ENCODE data around the gene AVPR1A.
A peak's percentile ranks its signal among the peaks of the same experiment; 100 is the strongest.
"Not testable (repeated sequence)": the region's sequence is repeated elsewhere in the genome, so short reads cannot be mapped to it uniquely, and the experiment has no call there.

AVPR1A gene

DNA sequence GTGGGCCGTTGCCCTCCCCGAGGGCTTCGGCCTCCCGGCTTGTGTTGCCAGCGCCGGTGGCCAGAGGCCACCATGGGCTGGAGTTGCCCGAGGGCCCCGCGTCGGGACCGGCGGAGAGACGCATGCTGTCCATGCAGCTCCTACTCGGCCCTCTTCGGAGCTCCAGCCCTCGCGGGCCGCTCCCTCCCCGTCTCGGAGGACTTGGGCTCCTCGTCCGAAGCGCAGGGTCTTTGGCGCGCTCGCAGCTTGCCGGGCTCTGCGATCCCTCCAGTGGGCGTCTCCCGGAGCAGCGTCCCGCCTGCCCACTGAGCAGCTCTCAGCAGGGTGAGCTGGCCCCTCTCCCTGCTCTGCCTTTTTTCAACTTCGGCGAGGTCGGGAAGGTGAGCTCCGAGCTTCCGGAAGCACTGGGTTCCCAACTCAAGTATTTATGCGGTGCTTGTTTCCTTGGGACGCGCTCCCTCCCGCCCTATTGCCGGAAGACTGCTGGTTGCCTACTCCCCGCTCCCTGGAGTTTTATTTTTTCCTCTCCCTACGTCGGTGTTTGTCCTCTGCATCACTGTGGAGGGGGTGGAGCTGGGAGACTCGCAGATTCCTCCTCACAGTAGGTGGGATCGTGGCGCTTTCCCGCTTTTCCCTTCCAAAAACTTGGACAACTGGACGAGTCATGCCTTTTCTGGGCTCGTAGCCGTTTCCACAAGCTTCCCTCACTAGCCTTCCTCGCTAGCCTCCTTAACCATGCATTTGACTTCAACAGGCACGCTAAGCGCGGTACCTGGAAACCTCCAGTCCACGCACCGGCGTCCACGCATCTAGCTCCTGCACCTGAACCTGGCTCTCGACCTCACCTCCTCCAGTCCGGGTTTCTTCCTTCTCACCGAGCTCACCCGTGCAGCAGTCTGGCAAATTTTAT lies at the start of gene AVPR1A:
Gene AVPR1A (minus strand): TSS at position 489 of the 910 bp plus-strand sequence. CDS start 365 bp downstream, at position 124.
- DNase-seq: peak in 1 of 2 experiments; percentile 3

DNA sequence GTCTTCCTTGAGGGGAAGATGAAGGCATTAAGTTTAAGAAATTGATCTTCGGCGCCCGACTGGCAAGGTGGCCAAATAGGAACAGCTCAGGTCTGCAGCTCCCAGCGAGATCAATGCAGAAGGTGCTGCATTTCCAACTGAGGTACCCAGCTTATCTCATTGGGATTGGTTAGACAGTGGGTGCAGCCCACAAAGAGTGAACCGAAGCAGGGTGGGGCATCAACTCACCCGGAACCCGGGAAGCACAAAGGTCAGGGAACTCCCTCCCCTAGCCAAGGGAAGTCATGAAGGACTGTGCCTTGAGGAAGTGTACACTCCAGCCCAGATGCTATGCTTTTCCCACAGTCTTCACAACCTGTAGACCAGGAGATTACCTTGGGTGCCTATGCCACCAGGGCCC lies 45.2 kb upstream of the AVPR1A start:
- no peak for DNase-seq

DNA sequence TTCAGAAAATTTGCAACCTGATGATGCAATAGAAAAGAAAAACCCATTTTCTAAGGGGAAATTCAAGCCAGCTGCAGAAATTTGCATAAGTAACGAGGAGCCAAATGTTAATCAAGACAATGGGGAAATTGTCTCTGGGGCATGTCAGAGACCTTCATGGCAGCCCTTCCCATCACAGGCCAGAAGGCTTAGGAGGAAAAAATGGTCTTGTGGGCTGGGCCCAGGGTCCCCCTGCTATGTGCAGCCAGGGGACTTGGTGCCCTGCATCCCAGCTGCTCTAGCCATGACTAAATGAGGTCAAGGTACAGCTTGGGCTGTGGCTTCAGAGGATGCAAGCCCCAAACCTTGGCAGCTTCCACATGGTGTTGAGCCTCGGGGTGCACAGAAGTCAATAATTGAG lies 28.2 kb upstream of the AVPR1A start:
- no peak for DNase-seq

DNA sequence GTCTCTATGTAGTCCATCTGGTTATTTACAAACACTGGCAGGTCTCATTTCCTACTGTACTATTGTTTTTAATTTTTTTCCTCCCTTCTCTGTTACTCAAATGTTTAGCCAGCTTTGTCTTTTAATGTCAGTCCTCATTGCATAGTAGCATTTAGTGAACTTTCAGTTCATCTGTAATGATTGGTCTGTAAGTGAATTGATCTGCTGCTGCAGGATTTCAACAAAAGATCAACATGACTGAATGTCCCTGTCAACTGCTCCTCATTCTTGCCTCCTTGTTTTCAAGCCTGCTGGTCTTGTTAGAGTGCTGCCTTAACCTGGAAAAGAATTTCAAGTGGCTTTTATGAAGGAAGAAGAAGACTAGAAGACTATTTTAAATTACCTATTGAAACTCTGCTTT lies 19.3 kb upstream of the AVPR1A start:
- no peak for DNase-seq

DNA sequence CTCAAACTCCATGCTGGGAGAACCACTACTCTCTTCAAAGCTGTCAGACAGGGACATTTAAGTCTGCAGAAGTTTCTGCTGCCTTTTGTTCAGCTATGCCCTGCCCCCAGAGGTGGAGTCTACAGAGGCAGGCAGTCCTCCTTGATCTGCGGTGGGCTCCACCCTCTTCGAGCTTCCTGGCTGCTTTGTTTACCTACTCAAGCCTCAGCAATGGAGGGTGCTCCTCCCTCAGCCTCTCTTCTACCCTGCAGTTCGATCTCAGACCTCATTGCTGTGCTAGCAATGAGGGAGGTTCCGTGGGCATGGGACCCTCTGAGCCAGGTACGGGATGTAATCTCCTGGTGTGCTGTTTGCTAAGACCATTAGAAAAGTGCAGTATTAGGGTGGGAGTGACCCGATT lies 16.7 kb upstream of the AVPR1A start:
- not testable (repeated sequence) for DNase-seq

DNA sequence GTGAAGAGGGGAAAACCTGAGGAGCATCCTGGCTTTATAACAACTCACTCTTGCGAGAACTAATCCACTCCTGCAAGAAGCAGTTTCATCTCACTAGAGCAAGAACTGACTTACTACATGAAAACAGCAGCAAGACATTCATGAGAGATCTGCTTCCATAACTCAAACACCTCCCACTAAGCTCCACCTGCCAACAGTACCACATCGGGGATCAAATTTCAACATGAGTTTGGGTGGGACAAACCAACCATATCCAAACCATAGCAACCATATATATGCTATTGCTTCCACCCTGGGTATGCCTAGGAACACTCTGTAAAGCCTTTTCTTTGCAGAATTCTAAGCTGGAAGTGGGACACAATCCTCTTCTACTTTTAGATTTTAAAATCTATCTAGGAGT lies 13.9 kb upstream of the AVPR1A start:
- no peak for DNase-seq

DNA sequence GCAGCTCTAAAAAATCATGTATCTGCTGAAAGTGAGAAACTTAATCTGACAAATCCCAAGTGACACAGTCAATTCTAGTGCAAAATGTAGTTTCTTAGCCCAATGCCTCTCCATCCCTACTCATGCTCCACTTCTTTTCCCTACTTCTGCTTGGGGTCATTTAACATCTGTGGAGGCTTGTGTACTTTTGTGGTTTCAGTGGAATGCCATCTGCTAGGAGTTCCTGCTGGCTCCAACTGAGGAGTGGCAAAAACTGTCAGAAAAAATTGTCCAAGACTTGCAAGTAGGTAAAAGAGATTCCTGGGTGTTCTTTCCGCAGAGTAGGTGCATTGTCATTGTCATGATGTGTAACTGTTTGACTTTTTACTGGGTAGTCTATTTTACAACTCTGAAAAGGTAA lies 12.5 kb upstream of the AVPR1A start:
- no peak for DNase-seq

DNA sequence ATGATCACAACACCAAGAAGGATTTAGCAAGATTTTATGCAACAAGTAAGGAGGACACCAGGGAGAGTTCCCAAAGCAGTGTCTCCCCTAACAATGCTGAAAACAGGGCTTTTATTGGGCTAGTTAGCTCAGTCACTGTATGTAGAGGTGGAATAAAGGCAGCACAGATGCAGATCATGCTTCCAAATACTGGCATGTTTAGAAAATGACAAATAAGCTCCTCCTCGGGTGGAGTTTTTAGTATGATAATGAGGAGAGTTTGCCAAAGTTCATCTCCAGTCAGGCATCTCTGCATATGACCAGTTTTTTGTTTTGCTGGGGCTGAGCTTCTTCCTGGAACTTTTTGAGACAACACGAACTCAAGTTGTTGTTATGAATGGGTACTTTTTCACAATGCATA lies 4.4 kb upstream of the AVPR1A start:
- no peak for DNase-seq

DNA sequence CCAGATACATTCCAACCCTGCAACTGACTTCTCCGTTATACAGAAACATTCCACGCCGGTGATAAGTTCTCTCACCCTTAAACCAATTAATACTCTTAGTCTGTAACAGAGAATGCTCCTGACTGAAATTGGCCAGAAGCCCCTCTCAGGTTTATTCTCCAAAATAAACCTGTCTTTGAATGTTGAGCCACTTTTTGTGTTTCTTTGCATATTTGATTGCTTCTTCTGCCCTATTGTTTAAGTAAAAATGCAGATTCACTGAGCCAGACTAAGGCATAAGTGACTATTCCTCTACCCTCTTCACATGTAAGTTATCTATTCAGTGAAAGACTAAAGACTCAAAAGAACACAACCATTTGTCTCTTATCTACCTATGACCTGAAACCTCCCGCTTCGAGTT lies 3.6 kb upstream of the AVPR1A start:
- DNase-seq: no peak

DNA sequence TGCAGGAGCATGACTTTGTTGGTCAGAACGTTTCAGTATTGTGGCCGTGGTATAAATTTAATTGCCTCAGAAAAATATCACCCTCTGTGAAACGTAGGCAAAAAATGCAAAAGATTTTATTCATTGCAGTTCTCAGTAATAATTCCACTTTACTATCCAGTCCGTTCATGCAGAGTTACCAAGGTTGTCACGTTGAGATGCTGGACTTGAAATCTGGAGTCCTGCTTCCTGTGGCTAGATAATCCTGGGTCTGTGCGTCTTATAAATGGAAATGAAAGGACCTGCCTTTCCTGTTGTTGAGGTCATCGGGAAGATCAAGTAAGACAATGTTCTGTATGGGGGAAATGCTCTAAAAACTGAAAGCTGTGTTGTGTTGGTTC lies 1.3 kb upstream of the AVPR1A start:
- no peak for DNase-seq

DNA sequence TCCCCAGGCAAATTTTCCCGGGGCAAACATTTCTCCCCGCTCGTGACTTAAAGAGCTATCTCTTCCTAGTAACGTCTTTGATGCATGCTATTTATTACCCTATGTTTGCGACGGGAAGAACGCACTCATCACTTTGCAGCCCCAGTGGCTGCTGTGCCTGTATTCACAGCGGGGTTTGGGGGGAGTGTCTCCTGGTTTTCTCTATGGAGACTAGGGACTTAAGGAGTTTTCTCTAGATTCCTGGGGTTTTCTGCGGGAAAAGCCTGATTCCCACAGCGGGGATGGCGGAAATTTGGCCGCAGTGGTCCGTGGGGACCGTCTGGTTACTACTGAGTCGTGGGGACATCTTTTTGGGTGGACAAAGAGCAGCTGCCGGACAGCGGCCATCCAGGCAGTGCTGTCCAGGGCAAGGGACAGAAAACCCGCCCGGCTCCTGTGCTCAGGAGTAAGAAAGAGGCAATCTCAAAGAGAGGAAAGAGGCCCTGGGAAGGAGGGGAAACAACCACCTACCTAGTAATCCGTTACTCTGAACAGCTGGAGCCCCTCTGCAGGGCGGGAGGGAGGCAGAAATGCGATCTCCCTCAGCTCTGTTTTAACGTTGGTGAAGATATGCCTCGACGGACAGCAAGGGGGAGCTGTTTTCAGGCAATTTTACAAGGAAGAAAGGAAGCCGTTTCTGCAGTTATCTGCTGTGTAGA lies 771 bp upstream of the AVPR1A start:
- peak in 1 of 2 experiments; percentile 12 for DNase-seq

DNA sequence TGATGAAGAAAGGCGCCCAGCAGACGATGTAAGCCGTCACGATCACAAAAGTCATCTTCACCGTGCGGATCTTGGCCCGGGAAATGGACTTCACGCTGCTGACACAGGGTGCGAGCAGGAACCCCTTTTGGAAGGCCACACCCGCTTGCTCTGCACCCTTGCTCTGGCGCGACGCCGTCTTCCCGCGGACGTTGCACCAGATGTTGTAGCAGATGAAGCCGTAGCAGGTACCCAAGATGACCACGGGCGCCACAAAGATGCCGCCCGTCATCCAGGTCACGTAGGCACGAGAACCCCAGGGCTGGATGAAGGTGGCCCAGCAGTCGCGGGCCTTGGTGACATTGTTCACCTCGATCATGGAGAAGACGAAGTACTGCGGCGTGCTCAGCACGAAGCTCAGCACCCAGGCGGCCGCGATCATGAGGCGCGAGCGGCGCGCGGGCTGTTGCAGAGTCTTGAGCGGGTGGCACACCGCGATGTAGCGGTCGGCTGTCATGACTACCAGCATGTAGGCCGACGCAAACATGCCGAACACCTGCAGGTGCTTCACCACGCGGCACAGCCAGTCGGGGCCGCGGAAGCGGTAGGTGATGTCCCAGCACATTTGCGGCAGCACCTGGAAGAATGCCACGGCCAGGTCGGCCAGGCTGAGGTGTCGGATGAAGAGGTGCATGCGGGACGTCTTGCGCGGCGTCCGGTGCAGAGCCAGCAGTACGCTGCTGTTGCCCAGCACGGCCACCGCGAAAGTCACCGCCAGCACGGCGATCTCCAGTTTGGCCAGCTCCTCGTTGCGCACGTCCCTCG lies 890 bp downstream of the AVPR1A start:
- peak in 1 of 2 experiments; percentile 6 for DNase-seq

DNA sequence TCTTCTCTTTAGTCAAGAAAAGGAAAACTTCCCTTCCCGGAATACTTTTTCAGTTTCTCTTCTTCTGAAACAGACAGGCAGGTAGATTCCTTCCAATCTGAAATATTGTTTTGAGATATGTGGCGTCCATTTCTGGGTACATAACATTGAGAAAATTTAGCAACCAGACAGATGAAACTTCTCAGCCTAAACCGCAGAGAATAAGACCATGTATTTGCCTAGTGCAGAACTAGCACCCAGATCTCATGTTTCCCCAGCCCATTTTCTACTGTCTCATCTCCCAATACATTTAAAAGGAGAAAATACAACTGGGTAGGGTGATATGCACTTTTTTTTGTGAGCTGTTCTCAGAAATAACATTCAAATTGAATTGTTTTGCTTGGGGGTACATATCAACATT lies 6.4 kb downstream of the AVPR1A start:
- DNase-seq: no peak

DNA sequence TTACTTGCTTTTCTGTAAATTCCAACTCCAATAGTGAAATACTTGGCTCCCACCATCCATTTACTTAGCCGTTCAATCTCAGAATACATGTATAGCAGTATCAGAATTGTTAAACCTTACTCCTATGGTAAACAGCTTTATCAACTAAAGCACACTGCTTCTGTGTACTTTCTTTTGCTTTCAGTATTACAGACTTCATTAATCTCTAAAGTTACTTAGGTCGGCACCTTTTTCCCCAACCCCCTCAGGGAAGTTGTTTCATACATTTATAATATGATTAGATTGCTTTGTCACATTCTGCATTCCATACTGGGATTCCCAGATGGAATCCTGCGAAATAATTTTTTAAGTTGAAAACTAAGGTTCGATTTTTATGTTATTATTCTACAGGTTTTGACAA lies 12.5 kb downstream of the AVPR1A start:
- no peak for DNase-seq

DNA sequence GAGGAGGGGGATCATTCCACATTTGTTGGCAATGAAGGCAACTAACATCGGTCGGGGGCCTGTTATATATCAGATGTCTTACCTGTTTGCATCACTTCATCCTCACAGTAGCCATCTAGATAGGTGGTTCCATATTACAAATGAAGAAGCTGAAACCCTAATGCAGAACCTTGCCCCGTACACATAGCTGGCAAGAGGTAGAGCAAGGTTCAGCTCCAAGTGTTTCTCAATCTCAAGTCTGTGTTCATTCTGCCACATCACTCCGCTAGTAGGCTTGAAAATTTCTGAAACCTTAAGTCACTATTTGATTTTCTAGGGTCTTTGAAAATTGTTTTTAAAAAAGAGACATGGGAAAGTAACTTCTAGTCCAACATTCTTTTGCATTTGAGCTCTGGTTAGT lies 17.0 kb downstream of the AVPR1A start:
- no peak for DNase-seq

DNA sequence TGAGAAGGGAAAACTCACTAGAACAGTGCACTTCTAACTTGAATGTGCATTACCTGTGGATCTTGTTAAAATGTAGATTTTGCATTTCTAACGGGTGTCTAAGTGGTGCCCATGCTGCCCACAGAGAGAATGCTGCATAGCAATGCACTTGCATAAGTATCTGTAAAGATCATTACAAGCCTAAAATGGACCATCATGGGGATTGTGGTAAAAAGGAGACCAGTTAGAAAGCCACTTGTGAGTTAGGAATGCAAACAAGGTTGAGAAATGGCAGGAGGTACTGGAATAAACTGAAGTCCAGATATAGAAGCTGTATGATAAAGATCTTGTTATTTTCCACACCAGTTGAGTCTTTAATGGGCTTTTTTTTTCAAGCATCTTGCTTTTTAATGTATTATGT lies 18.8 kb downstream of the AVPR1A start:
- DNase-seq: no peak

DNA sequence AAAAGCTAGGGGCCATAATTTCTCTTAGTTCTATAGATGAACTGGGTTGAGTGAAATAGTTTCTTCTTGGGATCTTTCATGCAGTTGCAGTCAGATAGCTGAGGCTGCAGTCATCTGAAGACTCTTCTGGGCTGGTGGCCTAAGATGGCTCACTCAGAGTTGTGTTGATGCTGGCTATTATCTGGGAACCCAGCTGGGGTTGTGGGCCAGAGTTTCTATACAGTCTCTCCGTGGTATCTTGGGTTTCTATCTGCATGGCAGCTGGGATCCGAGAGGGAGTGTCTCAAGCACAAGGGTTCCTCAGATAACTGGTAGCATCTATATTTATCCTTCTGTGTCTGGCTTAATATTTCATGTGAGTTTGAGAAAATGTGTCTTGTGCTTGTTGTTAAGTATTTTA lies 21.1 kb downstream of the AVPR1A start:
- DNase-seq: no peak

DNA sequence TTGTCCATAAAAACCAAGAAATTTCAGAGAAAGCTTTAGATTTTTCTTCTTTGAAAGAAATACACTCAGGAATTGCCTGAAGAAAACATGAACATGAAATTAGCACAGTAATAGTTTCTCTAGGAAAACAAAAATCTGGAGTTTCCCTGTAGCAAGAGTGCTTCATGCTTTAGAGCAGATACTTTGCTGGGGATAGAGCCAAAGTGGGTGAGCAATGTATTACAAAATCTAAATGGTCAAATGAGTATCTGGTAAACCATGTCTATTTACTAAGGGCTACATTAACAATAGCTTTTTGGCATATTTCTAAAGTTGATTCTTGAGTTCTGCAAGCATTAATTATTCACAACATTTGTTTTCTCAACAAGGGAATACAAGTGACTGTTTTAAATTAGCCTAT lies 26.2 kb downstream of the AVPR1A start:
- no peak for DNase-seq

DNA sequence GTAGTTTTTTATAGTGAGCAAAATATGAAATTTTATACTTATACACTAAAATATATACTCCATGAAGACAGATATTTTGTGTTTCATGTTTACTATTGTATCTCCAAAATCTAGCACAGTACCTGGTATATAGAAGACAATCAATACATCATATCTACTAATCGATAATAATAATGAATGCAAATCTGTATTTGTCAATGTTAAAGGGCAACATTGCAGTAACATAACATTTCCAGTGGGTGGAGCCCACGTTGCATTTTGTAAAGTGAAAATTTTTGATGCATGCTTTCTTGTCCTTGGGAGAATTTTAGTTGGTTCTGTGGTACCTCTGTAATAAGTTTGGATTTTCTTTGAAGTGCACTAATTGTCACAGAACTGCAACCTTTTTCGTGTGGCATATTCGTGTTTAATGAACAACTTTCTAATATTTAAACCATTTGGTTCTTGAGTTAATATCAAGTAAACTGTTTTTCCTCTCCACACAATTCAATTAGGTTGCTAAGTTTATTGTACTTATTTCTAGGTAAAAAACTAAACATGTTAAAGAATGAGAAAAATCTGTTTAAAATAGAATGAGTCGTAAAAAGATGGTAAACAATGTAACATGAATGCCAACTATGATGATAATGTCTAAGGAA lies 47.4 kb downstream of the AVPR1A start:
- peak in 1 of 2 experiments; percentile 3 for DNase-seq

DNA sequence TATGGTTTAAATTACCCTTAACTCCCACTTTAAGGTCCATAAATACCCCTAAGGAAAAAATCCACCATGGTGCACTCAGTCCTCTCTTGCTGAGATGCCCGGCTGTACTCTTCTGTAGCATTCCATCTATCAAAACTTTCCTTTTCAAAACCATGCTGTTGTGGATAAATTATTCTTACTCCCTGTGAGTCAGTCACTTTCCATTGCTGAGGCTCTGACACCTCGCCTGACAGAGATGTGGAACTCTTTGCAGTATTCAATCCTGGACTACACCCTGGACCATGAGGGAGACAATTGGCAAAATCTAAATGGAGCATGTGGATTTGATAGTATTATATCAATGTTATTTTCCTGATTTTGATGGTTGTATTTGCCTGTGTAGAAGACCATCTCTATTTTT lies 49.1 kb downstream of the AVPR1A start:
- no peak for DNase-seq

DNA sequence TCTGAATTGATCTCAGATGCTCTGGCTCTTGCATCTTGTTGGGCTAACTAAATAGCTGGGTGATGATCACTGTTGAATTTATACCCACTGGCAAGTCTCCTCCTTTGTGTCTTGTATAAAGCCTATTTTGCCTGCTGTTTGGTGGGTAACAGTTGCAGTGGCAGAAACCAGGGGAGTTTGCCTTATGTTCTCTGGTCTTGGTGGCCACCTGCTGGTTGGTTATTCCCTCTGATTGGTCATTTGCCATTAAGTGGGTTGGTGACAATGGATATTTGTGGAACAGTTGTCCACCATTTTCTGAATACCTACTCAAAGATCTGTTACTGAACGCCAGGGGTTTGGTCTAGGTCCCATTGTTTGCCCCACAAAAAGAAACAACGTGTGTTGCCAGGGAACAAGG lies 52.1 kb downstream of the AVPR1A start:
- DNase-seq: no peak

DNA sequence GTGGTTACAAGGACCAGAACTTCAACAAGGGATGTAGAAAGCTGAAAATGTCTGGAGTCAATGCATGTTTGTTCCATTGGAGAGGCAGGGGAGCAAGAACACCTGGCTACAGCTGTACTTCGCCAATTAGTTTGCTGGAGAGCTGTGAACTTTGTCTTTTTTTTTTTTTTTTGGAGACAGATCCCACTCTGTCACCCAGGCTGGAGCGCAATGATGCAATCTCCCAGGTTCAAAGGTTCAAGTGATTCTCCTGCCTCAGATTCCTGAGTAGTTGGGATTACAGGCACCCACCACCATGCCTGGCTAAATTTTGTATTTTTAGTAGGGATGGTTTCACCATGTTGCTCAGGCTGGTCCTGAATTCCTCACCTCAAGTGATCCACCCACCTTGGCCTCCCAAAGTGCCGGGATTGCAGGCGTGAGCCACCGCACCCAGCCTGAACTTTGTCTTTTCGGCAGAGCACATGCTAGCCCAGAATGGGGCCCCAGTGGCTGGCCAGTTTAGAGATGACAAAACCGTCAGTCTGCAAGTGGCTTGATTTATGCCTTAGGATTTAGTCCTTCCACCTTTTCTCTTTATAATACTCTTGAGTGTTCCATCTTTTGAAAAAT lies 55.5 kb downstream of the AVPR1A start:
- no peak for DNase-seq

DNA sequence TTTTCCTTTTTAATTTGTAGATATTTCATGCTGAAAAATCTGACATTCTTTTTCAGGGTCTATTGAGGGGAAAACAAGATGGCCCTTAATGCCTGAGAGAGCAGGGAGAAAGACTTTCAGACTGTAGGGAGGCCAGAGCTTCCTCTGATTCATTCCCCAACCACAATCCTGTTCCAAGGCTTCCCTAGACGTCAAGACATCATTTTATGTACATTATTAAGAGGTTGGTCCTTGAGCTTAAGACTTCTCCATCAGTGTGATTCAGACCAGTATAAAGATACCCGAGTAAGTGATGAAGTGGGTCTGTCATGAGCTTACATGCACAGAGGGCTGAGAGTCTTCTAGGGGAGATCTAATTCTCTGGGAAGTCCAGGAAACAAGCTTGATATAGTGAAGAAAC lies 57.3 kb downstream of the AVPR1A start:
- DNase-seq: no peak
